Kidney epithelial cell (primary cell): ENCODE measurements around the gene PKD1L1. TPM values are rescaled to one million over a fixed set of nuclear protein-coding genes. Genes with fewer than 3 reads are reported as not detected.
"Not testable (repeated sequence)": the region's sequence is repeated elsewhere in the genome, so short reads cannot be mapped to it uniquely, and the experiment has no call there.

Experiments used
- DNase-seq: peaks from one replicate; pipeline ENCODE4 v3.0.0-alpha.2; 2010; ENCODE audit warnings: low read depth
- H3K27me3 ChIP-seq: 2 replicates; pipeline ENCODE4 v1.6.0; 2011; ENCODE audit warnings: low read length; ENCODE audit not compliant: control insufficient read depth, insufficient read depth
- H3K36me3 ChIP-seq: 2 replicates; pipeline ENCODE4 v1.5.1; 2011; ENCODE audit warnings: low read length; ENCODE audit not compliant: control insufficient read depth, insufficient read depth
- H3K4me3 ChIP-seq: 2 replicates; pipeline ENCODE4 v1.5.1; 2011; ENCODE audit warnings: low read depth, mild to moderate bottlenecking, control low read depth, low read length
- CTCF ChIP-seq: IDR thresholded peaks from 2 replicates; pipeline ENCODE4 v1.5.1; 2011; ENCODE audit warnings: mild to moderate bottlenecking, moderate library complexity, low read length, control low read depth, inconsistent platforms; ENCODE audit not compliant: insufficient read depth, poor library complexity, severe bottlenecking
- total RNA-seq: library from RNA; depleted of rRNA; stranded (reverse); fragments of >200 nt; gene quantifications from 2 replicates; pipeline ENCODE4 v1.2.3, GENCODE V29; 2015

Gene PKD1L1
- total RNA-seq, 1 donor from 2014 or later: 0.08 TPM

DNA sequence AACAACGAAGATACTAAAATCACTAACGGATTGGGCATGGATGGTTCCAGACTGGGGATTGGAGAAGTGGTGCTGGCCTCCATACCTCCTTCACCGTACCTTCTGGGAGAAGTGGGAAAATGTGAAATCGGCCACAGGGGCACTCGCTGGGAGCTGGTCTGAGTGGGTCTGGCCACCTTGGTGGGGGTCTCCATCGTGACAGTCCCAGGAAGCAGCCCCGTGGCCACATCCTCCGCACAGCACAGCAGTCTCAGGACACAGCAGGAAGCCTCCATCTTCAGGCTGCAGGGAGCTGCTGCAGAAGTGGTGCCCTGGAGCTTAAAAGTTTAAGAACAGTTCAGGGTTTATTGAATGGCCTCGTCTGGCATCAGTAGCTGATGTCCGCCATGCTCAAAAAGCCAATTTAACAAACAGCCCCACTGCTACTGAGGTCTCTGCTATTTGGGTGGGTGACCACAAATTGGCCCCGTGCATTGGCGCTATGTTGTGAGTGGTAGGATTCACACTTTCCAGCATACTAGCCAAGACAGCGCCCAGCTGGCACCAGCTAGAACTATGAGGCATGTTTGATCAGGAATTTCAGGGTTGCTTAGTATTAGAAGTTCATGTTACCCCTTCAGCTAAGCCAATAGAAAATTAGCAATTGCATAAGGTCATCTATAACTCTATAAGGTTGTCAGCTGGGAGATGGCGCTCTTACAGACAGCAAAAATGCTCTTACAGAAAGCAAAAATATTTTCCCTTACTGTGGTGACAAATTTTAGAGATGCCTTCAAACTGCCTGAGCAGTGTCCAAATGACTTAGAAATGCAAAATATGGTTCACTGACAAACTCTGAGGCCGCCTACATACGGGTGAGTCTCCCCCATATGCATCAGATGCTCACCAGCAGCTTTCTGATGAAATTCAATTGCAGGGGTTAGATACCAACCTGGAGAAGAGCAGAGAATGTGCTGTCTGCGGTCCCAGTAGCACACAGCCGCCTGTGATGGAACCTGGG lies 17.0 kb downstream of the PKD1L1 start:
- TF ChIP-seq CTCF: no peak
- H3K4me3 ChIP-seq: no peak overlapping the region
- DNase-seq: no peak
- H3K27me3 ChIP-seq: no peaks in the 10 kb centered on the region
- H3K36me3 ChIP-seq: no peaks in the 10 kb centered on the region

- H3K27me3 ChIP-seq: no peaks in the 10 kb centered on the region
Measured at GRCh38 chr7:47924266-47924665, 24.0 kb downstream of the PKD1L1 start.

GRCh38 chr7:47923081-47923875 lies 25.0 kb downstream of the PKD1L1 start:
- not testable (repeated sequence) for H3K36me3 ChIP-seq, H3K27me3 ChIP-seq, DNase-seq, H3K4me3 ChIP-seq

More at GRCh38 chr7:47924266-47924665, 24.0 kb downstream of the PKD1L1 start:
- no peak for DNase-seq
- Histone ChIP-seq H3K4me3 (no peak overlapping the region), H3K36me3 (no peaks in the 10 kb centered on the region)
- TF ChIP-seq CTCF: no peak

GRCh38 chr7:47916514-47916913 lies 31.8 kb downstream of the PKD1L1 start:
- not testable (repeated sequence) for DNase-seq

GRCh38 chr7:47915616-47915976 lies 32.7 kb downstream of the PKD1L1 start:
- Histone ChIP-seq H3K27me3 (no peaks in the 10 kb centered on the region), H3K36me3 (no peaks in the 10 kb centered on the region), H3K4me3 (no peak overlapping the region)
- no peak for DNase-seq
- no peak for TF ChIP-seq CTCF

More at GRCh38 chr7:47916514-47916913, 31.8 kb downstream of the PKD1L1 start:
- H3K36me3 ChIP-seq, H3K27me3 ChIP-seq, H3K4me3 ChIP-seq: not testable (repeated sequence)

DNA sequence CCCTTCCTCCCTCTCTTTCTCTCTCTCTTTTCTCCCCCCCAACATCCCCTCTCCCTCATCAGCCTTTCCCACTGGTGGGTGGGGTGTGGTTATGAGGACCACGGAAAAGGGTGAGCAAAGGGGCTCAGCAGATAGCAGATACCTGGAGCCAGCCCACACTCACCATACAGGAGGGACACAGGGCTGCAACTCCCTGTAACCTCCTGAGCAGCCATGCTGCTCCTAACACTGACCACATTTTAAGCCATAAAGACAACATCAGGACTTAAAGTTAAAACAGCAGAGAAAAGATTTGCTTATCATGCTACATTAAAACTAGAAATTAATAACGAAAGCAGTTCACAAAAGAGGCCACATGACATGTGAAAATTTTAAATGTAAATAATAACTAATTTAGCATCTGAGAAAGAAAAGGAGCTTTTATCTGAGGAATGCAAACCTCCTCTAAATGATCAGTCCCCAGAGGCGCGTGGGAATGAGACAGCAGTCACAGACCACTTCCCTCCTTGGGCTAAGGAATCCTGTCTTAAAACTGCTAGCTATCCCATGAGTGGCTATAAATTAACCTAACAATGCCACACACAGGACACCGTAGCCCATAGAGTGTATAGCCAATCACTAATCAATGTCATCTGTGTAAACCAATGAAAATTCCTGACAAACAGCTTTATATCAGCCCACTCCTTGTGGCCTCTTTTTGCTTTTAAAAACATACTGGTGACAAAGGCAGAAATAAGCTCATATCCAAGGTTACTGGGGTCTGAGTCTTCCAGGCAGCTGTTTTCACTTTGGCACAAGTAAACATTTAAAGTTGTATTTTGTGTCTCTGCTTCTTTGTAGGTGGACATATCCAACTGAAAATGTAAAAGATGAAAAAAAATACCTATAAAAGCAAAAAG lies 33.3 kb downstream of the PKD1L1 start:
- Histone ChIP-seq H3K27me3 (no peaks in the 10 kb centered on the region), H3K36me3 (no peaks in the 10 kb centered on the region), H3K4me3 (no peak overlapping the region)
- TF ChIP-seq CTCF: no peak
- DNase-seq: peak; percentile 45
